ENCODE data around the gene SLC25A29.
"Not testable (repeated sequence)": the region's sequence is repeated elsewhere in the genome, so short reads cannot be mapped to it uniquely, and the experiment has no call there.

Gene SLC25A29

GRCh38 chr14:100292776-100293461 is 13.3 kb downstream of the SLC25A29 start:
- no peak for FAIRE-seq

- FAIRE-seq, result no peak
These were observed 13.9 kb downstream of the SLC25A29 start for GRCh38 chr14:100292301-100292775.

- FAIRE-seq, result no peak
These were observed 14.8 kb downstream of the SLC25A29 start for GRCh38 chr14:100291305-100292075.

- FAIRE-seq, result no peak
These were observed 15.5 kb downstream of the SLC25A29 start for GRCh38 chr14:100290607-100291304.

- FAIRE-seq, result no peak
These were observed 16.2 kb downstream of the SLC25A29 start for GRCh38 chr14:100289916-100290606.

GRCh38 chr14:100288382-100289185 is 17.7 kb downstream of the SLC25A29 start:
- no peak for FAIRE-seq

- not testable (repeated sequence) for FAIRE-seq
These were observed 18.3 kb downstream of the SLC25A29 start for GRCh38 chr14:100287998-100288295.

- no peak for FAIRE-seq
These were observed 18.8 kb downstream of the SLC25A29 start for GRCh38 chr14:100287202-100287997.

GRCh38 chr14:100286484-100287191 is 19.6 kb downstream of the SLC25A29 start:
- no peak for FAIRE-seq

- FAIRE-seq, result no peak
These were observed 20.3 kb downstream of the SLC25A29 start for GRCh38 chr14:100285913-100286400.

- FAIRE-seq, result no peak
These were observed 21.0 kb downstream of the SLC25A29 start for GRCh38 chr14:100285021-100285912.

- no peak for FAIRE-seq
These were observed 22.0 kb downstream of the SLC25A29 start for GRCh38 chr14:100283984-100284881.

- not testable (repeated sequence) for FAIRE-seq
These were observed 22.8 kb downstream of the SLC25A29 start for GRCh38 chr14:100283436-100283835.

GRCh38 chr14:100282766-100283419 is 23.4 kb downstream of the SLC25A29 start:
- no peak for FAIRE-seq

- no peak for FAIRE-seq
These were observed 24.2 kb downstream of the SLC25A29 start for GRCh38 chr14:100282083-100282350.

- no peak for FAIRE-seq
These were observed 24.8 kb downstream of the SLC25A29 start for GRCh38 chr14:100281286-100282082.

GRCh38 chr14:100279563-100279962 is 26.7 kb downstream of the SLC25A29 start:
- FAIRE-seq, result no peak
